Measurements from ENCODE around the gene ABHD4.
"Not testable (repeated sequence)": the region's sequence is repeated elsewhere in the genome, so short reads cannot be mapped to it uniquely, and the experiment has no call there.

The ABHD4 gene

DNA sequence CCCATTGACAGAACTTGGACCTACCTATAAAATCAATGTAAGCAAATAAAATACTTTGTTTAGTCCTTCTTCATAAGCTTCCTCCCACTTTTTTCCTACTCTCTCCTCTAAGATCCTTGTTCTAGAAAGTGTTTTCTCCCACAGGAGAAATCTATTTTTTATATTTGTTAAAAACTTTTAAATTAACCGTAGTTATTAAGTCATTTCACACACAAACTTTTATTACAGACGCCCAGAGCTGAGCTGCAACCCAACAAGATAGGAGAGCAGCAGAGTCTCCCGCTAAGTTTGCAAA is 36.8 kb upstream of the ABHD4 start:
- Histone ChIP-seq H3K9me3 (ENCODE audit: control insufficient read depth in 2 of 2, low read length in 2 of 2) (no peaks in the 10 kb centered on the region), H3K27ac (ENCODE audit: low read depth in 2 of 2, low read length in 2 of 2) (peak overlapping the region; percentile 41 to 72), H3K4me3 (ENCODE audit: low read length in 2 of 2) (peak overlapping the region in 1 of 2 donors; percentile 33), H3K9ac (ENCODE audit: low read depth in 1 of 2, low read length in 2 of 2) (peak overlapping the region in 1 of 2 donors; percentile 28), H3K27me3 (ENCODE audit: control insufficient read depth in 2 of 2, insufficient read depth in 2 of 2, low read length in 2 of 2) (no peaks in the 10 kb centered on the region), H3K4me1 (ENCODE audit: control insufficient read depth in 2 of 2, insufficient read depth in 2 of 2, low read length in 2 of 2) (peaks cover 48 to 59% of the 10 kb centered on the region in 2 donors), H3K36me3 (ENCODE audit: control insufficient read depth in 2 of 2, insufficient read depth in 2 of 2, low read length in 2 of 2) (peaks cover 8 to 18% of the 10 kb centered on the region in 2 donors)

DNA sequence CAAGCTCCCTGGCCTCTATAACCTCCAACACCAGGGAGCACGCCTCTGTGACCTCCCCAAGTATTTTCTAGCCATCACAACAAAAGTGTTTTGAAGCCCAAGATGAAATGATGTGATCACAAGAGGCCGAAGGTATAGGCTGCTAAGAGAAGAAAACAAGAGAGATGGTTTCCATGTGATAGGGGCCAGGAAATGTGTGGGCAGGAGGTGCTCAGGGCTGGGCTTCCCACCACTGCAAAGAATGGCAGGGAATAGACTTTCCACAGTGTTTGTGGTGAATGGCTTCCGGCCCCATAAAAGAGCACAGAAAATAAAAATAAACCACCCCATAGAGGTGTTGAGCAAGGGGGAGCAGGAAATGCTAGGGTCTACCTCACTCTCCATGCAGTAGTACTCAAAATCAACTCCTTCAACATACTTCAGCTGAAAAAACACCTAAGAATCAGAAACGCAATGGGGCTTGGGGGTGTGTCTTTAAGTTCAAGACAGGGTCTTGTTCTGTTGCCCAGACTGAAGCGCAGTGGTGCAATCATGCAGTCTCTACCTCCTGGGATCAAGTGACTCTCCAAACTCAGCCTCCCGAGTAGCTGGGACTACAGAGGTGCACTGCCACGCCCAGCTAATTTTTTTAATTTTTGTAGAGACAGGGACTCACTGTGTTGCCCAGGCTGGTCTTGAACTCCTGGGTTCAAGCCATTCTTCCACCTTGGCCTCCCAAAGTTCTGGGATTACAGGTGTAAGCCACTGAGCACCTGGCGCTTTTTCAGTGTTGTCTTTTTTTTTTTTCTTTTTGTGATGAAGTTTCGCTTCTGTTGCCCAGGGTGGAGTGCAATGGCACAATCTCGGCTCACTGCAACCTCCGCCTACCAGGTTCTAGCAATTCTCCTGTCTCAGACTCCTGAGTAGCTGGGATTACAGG is 36.2 kb upstream of the ABHD4 start:
- peaks cover 43 to 54% of the 10 kb centered on the region in 2 donors for H3K4me1 ChIP-seq (ENCODE audit: control insufficient read depth in 2 of 2, insufficient read depth in 2 of 2, low read length in 2 of 2)
- peaks cover 10 to 18% of the 10 kb centered on the region in 2 donors for H3K36me3 ChIP-seq (ENCODE audit: control insufficient read depth in 2 of 2, insufficient read depth in 2 of 2, low read length in 2 of 2)
- H3K27ac ChIP-seq (ENCODE audit: low read depth in 2 of 2, low read length in 2 of 2) = peak overlapping the region; percentile 41 to 72
- peak overlapping the region in 1 of 2 donors; percentile 28 for H3K9ac ChIP-seq (ENCODE audit: low read depth in 1 of 2, low read length in 2 of 2)
- no peaks in the 10 kb centered on the region for H3K27me3 ChIP-seq (ENCODE audit: control insufficient read depth in 2 of 2, insufficient read depth in 2 of 2, low read length in 2 of 2)
- H3K9me3 ChIP-seq (ENCODE audit: control insufficient read depth in 2 of 2, low read length in 2 of 2) = no peaks in the 10 kb centered on the region
- H3K4me3 ChIP-seq (ENCODE audit: low read length in 2 of 2) = peak overlapping the region in 1 of 2 donors; percentile 33

DNA sequence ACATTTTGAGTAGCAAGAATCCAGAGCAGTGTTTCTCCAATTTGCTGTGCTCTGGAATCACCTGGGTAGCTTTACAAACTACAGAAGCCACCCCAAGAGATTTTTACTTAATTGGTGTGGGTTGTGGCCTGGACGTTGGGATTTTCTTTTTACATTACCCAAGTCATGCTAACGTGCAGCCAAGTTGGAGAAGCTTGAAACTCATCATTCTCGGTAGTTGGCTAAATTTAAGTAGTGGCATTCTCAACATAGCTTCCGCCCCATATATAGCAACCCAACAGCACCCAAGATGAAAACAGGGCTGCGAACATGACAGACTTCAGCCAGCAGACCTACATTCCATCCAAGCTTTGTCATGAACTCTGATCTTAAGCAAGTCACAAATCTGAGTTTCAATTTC is 34.1 kb upstream of the ABHD4 start:
- Histone ChIP-seq H3K4me3 (ENCODE audit: low read length in 2 of 2) (no peak overlapping the region), H3K27ac (ENCODE audit: low read depth in 2 of 2, low read length in 2 of 2) (peak overlapping the region; percentile 30 to 64), H3K9me3 (ENCODE audit: control insufficient read depth in 2 of 2, low read length in 2 of 2) (no peaks in the 10 kb centered on the region), H3K27me3 (ENCODE audit: control insufficient read depth in 2 of 2, insufficient read depth in 2 of 2, low read length in 2 of 2) (no peaks in the 10 kb centered on the region), H3K36me3 (ENCODE audit: control insufficient read depth in 2 of 2, insufficient read depth in 2 of 2, low read length in 2 of 2) (peaks cover 17 to 22% of the 10 kb centered on the region in 2 donors), H3K4me1 (ENCODE audit: control insufficient read depth in 2 of 2, insufficient read depth in 2 of 2, low read length in 2 of 2) (peaks cover 25 to 36% of the 10 kb centered on the region in 2 donors), H3K9ac (ENCODE audit: low read depth in 1 of 2, low read length in 2 of 2) (no peak overlapping the region)

DNA sequence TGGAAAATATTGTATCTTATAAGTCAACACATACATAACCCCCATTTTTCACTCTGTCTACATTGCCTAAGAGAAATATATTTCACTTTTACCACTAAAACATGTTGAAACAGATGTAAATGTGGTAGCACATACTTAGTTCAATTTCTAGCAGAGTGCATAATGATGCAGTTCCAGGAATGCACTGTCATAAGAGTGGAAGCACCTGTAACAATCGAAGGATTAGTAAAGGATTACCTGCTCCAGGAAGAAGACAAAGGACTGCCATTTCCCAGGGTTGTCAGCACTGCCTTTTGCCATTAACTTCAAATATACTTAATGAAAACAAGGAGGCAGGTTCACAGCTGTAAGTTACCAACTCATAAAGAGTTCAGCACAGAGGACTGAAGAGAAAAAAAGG is 33.6 kb upstream of the ABHD4 start:
- Histone ChIP-seq H3K36me3 (ENCODE audit: control insufficient read depth in 2 of 2, insufficient read depth in 2 of 2, low read length in 2 of 2) (peaks cover 20 to 25% of the 10 kb centered on the region in 2 donors), H3K4me3 (ENCODE audit: low read length in 2 of 2) (no peak overlapping the region), H3K27me3 (ENCODE audit: control insufficient read depth in 2 of 2, insufficient read depth in 2 of 2, low read length in 2 of 2) (no peaks in the 10 kb centered on the region), H3K9ac (ENCODE audit: low read depth in 1 of 2, low read length in 2 of 2) (no peak overlapping the region), H3K9me3 (ENCODE audit: control insufficient read depth in 2 of 2, low read length in 2 of 2) (no peaks in the 10 kb centered on the region), H3K4me1 (ENCODE audit: control insufficient read depth in 2 of 2, insufficient read depth in 2 of 2, low read length in 2 of 2) (peaks cover 22 to 32% of the 10 kb centered on the region in 2 donors), H3K27ac (ENCODE audit: low read depth in 2 of 2, low read length in 2 of 2) (peak overlapping the region; percentile 30 to 64)

DNA sequence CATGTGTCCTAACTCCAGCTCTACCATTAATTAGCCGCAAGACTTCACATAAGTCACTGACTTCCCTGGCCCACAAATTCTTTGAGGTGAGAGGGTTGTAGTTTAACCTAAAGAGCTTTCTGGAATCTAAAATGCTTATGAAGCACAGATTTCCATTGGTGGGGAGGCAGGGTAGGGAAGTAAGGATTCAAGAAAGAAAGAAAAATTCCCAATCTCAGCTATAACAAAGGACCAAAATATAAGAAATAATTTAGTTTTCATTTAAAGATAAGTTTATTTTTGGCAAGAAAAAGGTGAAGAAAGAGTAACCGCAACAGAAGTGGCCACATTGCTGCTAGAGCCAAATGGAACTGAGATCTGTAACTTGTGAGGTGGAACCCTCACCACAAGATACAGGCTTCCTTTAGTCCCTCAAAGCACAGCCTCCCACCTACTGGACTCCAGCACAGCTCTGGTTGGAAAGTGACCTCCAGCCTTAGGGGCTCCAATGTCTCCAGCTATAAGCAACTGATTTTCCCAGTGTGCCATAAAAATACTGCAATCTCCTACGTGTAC is 32.6 kb upstream of the ABHD4 start:
- peaks cover 21 to 26% of the 10 kb centered on the region in 2 donors for H3K4me1 ChIP-seq (ENCODE audit: control insufficient read depth in 2 of 2, insufficient read depth in 2 of 2, low read length in 2 of 2)
- H3K27ac ChIP-seq (ENCODE audit: low read depth in 2 of 2, low read length in 2 of 2) = peak overlapping the region; percentile 30 to 64
- H3K4me3 ChIP-seq (ENCODE audit: low read length in 2 of 2) = no peak overlapping the region
- peaks cover 20 to 25% of the 10 kb centered on the region in 2 donors for H3K36me3 ChIP-seq (ENCODE audit: control insufficient read depth in 2 of 2, insufficient read depth in 2 of 2, low read length in 2 of 2)
- H3K27me3 ChIP-seq (ENCODE audit: control insufficient read depth in 2 of 2, insufficient read depth in 2 of 2, low read length in 2 of 2) = no peaks in the 10 kb centered on the region
- H3K9me3 ChIP-seq (ENCODE audit: control insufficient read depth in 2 of 2, low read length in 2 of 2) = no peaks in the 10 kb centered on the region
- H3K9ac ChIP-seq (ENCODE audit: low read depth in 1 of 2, low read length in 2 of 2) = no peak overlapping the region

DNA sequence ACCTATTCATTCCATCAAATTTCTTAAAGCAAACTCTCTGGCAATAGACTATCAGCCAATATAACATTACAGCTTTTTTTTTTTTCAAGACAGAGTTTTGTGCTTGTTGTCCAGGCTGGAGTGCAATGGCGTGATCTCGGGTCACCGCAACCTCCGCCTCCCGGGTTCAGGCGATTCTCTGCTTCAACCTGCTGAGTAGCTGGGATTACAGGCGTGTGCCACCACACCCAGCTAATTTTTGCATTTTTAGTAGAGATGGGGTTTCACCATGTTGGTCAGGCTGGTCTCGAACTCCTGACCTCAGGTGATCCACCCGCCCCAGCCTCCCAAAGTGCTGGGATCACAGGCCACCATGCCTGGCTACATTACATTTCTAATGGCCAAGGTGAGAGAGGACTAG is 31.8 kb upstream of the ABHD4 start:
- not testable (repeated sequence) for H3K4me3 ChIP-seq (ENCODE audit: low read length in 2 of 2); H3K9ac ChIP-seq (ENCODE audit: low read depth in 1 of 2, low read length in 2 of 2); H3K9me3 ChIP-seq (ENCODE audit: control insufficient read depth in 2 of 2, low read length in 2 of 2); H3K27me3 ChIP-seq (ENCODE audit: control insufficient read depth in 2 of 2, insufficient read depth in 2 of 2, low read length in 2 of 2)
- H3K4me1 ChIP-seq (ENCODE audit: control insufficient read depth in 2 of 2, insufficient read depth in 2 of 2, low read length in 2 of 2) = peaks cover 16 to 22% of the 10 kb centered on the region in 2 donors
- peaks cover 20 to 32% of the 10 kb centered on the region in 2 donors for H3K36me3 ChIP-seq (ENCODE audit: control insufficient read depth in 2 of 2, insufficient read depth in 2 of 2, low read length in 2 of 2)
- H3K27ac ChIP-seq (ENCODE audit: low read depth in 2 of 2, low read length in 2 of 2) = peak overlapping the region; percentile 29 to 54

DNA sequence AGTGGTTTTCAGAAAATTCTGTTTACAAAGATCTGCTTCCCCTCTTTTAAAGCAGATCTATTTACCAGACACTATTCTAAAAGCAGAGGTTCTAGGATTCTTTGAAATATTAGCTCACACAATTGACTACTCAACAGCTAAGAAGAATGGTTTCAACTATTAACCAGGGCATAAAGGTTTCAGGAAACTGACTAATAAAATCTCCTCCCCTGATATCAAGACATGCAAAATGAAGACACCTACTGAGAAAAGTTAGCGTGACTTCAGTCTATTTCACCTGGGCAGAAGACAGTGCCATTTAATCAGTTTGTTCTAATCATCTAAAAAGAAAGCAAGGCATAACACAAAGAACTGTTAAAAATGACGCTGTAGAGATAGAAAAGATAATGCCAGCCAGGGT is 31.3 kb upstream of the ABHD4 start:
- Histone ChIP-seq H3K27ac (ENCODE audit: low read depth in 2 of 2, low read length in 2 of 2) (peak overlapping the region; percentile 34 to 35), H3K27me3 (ENCODE audit: control insufficient read depth in 2 of 2, insufficient read depth in 2 of 2, low read length in 2 of 2) (no peaks in the 10 kb centered on the region), H3K36me3 (ENCODE audit: control insufficient read depth in 2 of 2, insufficient read depth in 2 of 2, low read length in 2 of 2) (peaks cover 24 to 32% of the 10 kb centered on the region in 2 donors), H3K9ac (ENCODE audit: low read depth in 1 of 2, low read length in 2 of 2) (no peak overlapping the region), H3K4me3 (ENCODE audit: low read length in 2 of 2) (no peak overlapping the region), H3K4me1 (ENCODE audit: control insufficient read depth in 2 of 2, insufficient read depth in 2 of 2, low read length in 2 of 2) (peaks cover 11 to 16% of the 10 kb centered on the region in 2 donors), H3K9me3 (ENCODE audit: control insufficient read depth in 2 of 2, low read length in 2 of 2) (no peaks in the 10 kb centered on the region)

DNA sequence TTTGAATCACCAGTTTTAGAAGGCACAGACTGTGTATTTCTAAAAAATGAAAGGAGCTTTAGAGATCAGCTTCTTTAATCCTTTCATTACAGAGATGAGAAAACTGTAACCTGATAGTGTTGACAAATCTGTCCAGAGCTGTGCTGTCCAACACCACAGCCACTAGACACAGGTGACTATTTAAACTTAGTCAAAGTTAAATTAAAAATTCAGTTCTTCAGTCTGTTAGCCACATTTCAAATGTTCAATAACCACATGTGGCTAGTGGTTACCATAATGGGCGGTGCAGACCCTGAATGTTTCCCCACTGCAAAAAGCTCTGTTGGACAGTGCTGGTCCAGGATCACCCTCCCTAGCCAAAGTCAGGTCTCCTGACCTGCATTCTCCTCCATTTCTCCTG is 30.7 kb upstream of the ABHD4 start:
- Histone ChIP-seq H3K9me3 (ENCODE audit: control insufficient read depth in 2 of 2, low read length in 2 of 2) (no peaks in the 10 kb centered on the region), H3K9ac (ENCODE audit: low read depth in 1 of 2, low read length in 2 of 2) (no peak overlapping the region), H3K27me3 (ENCODE audit: control insufficient read depth in 2 of 2, insufficient read depth in 2 of 2, low read length in 2 of 2) (no peaks in the 10 kb centered on the region), H3K4me3 (ENCODE audit: low read length in 2 of 2) (no peak overlapping the region), H3K27ac (ENCODE audit: low read depth in 2 of 2, low read length in 2 of 2) (peak overlapping the region; percentile 34 to 35), H3K4me1 (ENCODE audit: control insufficient read depth in 2 of 2, insufficient read depth in 2 of 2, low read length in 2 of 2) (peaks cover 6 to 10% of the 10 kb centered on the region in 2 donors), H3K36me3 (ENCODE audit: control insufficient read depth in 2 of 2, insufficient read depth in 2 of 2, low read length in 2 of 2) (peaks cover 28 to 34% of the 10 kb centered on the region in 2 donors)

DNA sequence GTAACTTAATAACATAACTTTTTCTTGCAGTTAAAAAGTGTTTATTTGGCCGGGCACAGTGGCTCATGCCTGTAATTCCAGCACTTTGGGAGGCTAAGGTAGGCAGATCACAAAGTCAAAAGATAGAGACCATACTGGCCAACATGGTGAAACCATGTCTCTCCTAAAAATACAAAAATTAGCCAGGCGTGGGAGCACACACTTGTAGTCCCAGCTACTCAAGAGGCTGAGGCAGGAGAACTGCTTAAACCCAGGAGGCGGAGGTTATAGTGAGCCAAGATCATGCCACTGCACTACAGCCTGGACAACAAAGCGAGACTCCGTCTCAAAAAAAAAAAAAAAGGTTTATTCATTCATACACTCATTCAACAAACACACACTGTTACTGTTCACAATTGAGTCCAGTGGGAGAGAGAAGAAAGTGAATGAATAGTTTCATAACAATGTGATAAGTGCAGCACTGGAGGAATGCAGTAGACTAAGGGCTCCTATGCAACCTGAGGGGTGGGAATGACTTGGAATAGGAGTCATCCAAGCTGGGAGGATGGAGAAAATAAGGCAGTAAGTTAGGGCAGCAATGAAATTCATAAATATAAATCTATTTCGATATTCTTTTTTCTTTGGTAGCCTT is 28.9 kb upstream of the ABHD4 start:
- Histone ChIP-seq H3K9me3 (ENCODE audit: control insufficient read depth in 2 of 2, low read length in 2 of 2) (no peaks in the 10 kb centered on the region), H3K4me1 (ENCODE audit: control insufficient read depth in 2 of 2, insufficient read depth in 2 of 2, low read length in 2 of 2) (peaks cover 4 to 6% of the 10 kb centered on the region in 2 donors), H3K4me3 (ENCODE audit: low read length in 2 of 2) (no peak overlapping the region), H3K27me3 (ENCODE audit: control insufficient read depth in 2 of 2, insufficient read depth in 2 of 2, low read length in 2 of 2) (no peaks in the 10 kb centered on the region), H3K36me3 (ENCODE audit: control insufficient read depth in 2 of 2, insufficient read depth in 2 of 2, low read length in 2 of 2) (peaks cover 37 to 39% of the 10 kb centered on the region in 2 donors), H3K9ac (ENCODE audit: low read depth in 1 of 2, low read length in 2 of 2) (no peak overlapping the region), H3K27ac (ENCODE audit: low read depth in 2 of 2, low read length in 2 of 2) (peak overlapping the region; percentile 17 to 44)

DNA sequence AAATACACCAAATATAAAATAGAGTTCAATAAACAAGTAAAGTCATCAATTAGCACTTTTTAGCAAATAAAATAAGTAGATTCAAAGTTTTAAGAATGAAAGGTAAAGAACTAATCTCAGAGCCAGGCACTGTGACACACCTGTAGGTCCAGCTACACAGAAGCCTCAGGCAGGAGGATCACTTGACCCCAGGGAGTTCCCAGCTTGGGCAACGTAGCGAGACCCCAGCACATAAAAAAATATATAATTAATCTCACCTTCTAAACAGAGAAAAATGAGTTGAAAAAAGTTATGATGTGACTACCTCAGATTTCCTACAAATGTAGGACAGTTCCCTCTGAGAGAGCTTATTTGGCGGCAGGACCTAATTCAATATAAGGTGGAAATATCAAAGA is 28.4 kb upstream of the ABHD4 start:
- Histone ChIP-seq H3K4me3 (ENCODE audit: low read length in 2 of 2) (no peak overlapping the region), H3K36me3 (ENCODE audit: control insufficient read depth in 2 of 2, insufficient read depth in 2 of 2, low read length in 2 of 2) (peaks cover 38 to 39% of the 10 kb centered on the region in 2 donors), H3K27ac (ENCODE audit: low read depth in 2 of 2, low read length in 2 of 2) (peak overlapping the region; percentile 17 to 44), H3K4me1 (ENCODE audit: control insufficient read depth in 2 of 2, insufficient read depth in 2 of 2, low read length in 2 of 2) (peaks cover 1 to 4% of the 10 kb centered on the region in 2 donors), H3K9me3 (ENCODE audit: control insufficient read depth in 2 of 2, low read length in 2 of 2) (no peaks in the 10 kb centered on the region), H3K27me3 (ENCODE audit: control insufficient read depth in 2 of 2, insufficient read depth in 2 of 2, low read length in 2 of 2) (no peaks in the 10 kb centered on the region), H3K9ac (ENCODE audit: low read depth in 1 of 2, low read length in 2 of 2) (no peak overlapping the region)

Data from mucosa of rectum (tissue), 2 donors.